ENCODE data around the gene CORO7.

The CORO7 gene

DNA sequence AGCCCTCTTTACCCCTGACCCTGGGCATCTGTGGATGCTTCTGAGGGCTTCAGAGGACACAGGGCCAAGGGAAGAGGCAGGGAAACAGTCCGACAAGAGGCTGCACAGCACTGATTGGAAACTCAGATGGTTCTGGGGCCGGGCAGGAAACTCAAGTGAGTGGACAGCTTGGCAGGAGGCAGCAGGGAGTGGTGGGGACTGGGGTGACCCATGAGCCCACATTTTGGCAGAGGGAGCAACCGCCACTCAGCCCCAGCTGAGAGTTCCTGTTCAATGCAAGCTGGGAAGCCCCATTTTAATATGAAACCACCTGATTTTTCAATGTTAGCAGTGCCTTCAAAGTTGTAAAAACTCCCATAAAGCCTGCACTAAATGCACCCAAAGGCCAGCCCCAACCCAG lies 46.2 kb downstream of the CORO7 start:
- Histone ChIP-seq H3K36me3 (ENCODE audit: control insufficient read depth, insufficient read depth, low read length) (peaks cover 2% of the 10 kb centered on the region), H3K4me3 (replicated peaks; ENCODE audit: low read depth, low read length) (no peak overlapping the region), H3K27me3 (replicated peaks; ENCODE audit: control insufficient read depth, insufficient read depth, low read length) (no peaks in the 10 kb centered on the region; the same call in 1 of the 2 replicates)
- TF ChIP-seq CTCF (IDR thresholded peaks at IDR 0.05; ENCODE audit: insufficient read depth, low read length, poor library complexity, severe bottlenecking), result no peak
- no peak for DNase-seq (ENCODE audit: extremely low read depth, insufficient read length)

- Histone ChIP-seq H3K36me3 (ENCODE audit: control insufficient read depth, insufficient read depth, low read length) (peaks cover 5% of the 10 kb centered on the region), H3K27me3 (replicated peaks; ENCODE audit: control insufficient read depth, insufficient read depth, low read length) (no peaks in the 10 kb centered on the region; the same call in 1 of the 2 replicates), H3K4me3 (replicated peaks; ENCODE audit: low read depth, low read length) (no peak overlapping the region)
- DNase-seq (ENCODE audit: extremely low read depth, insufficient read length), result no peak
- TF ChIP-seq CTCF (IDR thresholded peaks at IDR 0.05; ENCODE audit: insufficient read depth, low read length, poor library complexity, severe bottlenecking), result no peak
Observed at GRCh38 chr16:4369007-4369733, 47.2 kb downstream of the CORO7 start.

- no peak for DNase-seq (ENCODE audit: extremely low read depth, insufficient read length)
- H3K27me3 ChIP-seq (replicated peaks; ENCODE audit: control insufficient read depth, insufficient read depth, low read length), result no peaks in the 10 kb centered on the region; the same call in 1 of the 2 replicates
- H3K36me3 ChIP-seq (ENCODE audit: control insufficient read depth, insufficient read depth, low read length), result peaks cover 9% of the 10 kb centered on the region
- TF ChIP-seq CTCF (IDR thresholded peaks at IDR 0.05; ENCODE audit: insufficient read depth, low read length, poor library complexity, severe bottlenecking), result no peak
- no peak overlapping the region for H3K4me3 ChIP-seq (replicated peaks; ENCODE audit: low read depth, low read length)
Observed at GRCh38 chr16:4367393-4367856, 49.0 kb downstream of the CORO7 start.

DNA sequence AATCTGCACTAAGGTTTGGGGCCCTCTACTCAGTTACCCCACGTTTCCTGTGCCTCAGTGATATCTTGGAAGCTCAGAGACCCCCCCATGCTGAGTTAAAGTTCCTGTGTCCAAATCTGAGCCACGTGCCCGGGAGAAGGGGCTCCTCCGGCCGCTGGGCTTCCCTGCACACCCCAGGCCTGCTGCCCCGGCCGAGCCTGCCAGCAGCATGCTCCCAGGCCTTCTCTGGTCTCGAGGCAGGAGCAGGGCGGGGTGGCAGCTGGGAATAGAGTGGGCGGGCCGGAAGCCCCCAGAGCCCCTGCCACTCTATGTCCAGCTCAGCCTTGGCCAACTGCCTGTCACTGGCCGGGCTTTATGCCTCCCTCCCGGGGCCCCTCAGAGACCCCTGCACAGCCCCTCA lies 50.4 kb downstream of the CORO7 start:
- Histone ChIP-seq H3K36me3 (ENCODE audit: control insufficient read depth, insufficient read depth, low read length) (peaks cover 19% of the 10 kb centered on the region), H3K4me3 (replicated peaks; ENCODE audit: low read depth, low read length) (no peak overlapping the region), H3K27me3 (replicated peaks; ENCODE audit: control insufficient read depth, insufficient read depth, low read length) (no peaks in the 10 kb centered on the region)
- TF ChIP-seq CTCF (IDR thresholded peaks at IDR 0.05; ENCODE audit: insufficient read depth, low read length, poor library complexity, severe bottlenecking), result no peak
- DNase-seq (ENCODE audit: extremely low read depth, insufficient read length), result no peak

DNA sequence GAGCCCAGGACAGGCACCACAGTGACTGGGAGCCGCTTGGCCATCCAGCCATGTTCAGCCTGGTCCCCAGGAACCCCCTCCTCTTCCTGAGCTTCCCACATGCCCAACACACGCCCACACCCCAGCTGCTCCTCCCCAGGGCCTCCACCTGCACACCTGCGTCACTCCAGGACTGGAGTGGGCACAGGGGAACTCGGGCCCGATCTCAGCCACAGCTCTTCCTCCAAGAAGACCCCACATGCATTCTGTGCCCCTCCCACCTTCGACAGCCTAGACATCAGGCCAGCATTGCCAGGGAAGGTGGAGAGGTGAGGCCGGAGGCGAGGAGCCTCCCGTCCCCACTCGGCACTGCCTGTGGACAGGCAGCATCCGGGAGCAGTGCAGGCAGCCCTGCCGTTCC lies 50.8 kb downstream of the CORO7 start:
- no peaks in the 10 kb centered on the region for H3K27me3 ChIP-seq (replicated peaks; ENCODE audit: control insufficient read depth, insufficient read depth, low read length)
- DNase-seq (ENCODE audit: extremely low read depth, insufficient read length), result no peak
- H3K4me3 ChIP-seq (replicated peaks; ENCODE audit: low read depth, low read length), result no peak overlapping the region
- H3K36me3 ChIP-seq (ENCODE audit: control insufficient read depth, insufficient read depth, low read length), result peaks cover 22% of the 10 kb centered on the region
- no peak for TF ChIP-seq CTCF (IDR thresholded peaks at IDR 0.05; ENCODE audit: insufficient read depth, low read length, poor library complexity, severe bottlenecking)

All from GM06990 (cell line).